Glutamatergic neuron (in vitro differentiated cells): Measurements from ENCODE around the gene ZP2. TPM values are rescaled to one million over a fixed set of nuclear protein-coding genes. Genes with fewer than 3 reads are reported as not detected.
"Not testable (repeated sequence)": the region's sequence is repeated elsewhere in the genome, so short reads cannot be mapped to it uniquely, and the experiment has no call there.

Experiments
- DNase-seq: peaks from one replicate; pipeline ENCODE4 v3.0.0; 2022
- H3K27ac Mint-ChIP-seq: one replicate; pipeline ENCODE4 v1.8.0; 2020; ENCODE audit warnings: mild to moderate bottlenecking, mixed read lengths, inconsistent platforms; ENCODE audit not compliant: unreplicated experiment
- H3K27me3 Mint-ChIP-seq: one replicate; pipeline ENCODE4 v1.8.0; 2020; ENCODE audit warnings: mild to moderate bottlenecking, moderate library complexity, mixed read lengths, inconsistent platforms; ENCODE audit not compliant: unreplicated experiment
- H3K36me3 Mint-ChIP-seq: one replicate; pipeline ENCODE4 v1.8.0; 2020; ENCODE audit warnings: mild to moderate bottlenecking, mixed read lengths, inconsistent platforms; ENCODE audit not compliant: unreplicated experiment
- H3K4me1 Mint-ChIP-seq: one replicate; pipeline ENCODE4 v1.8.0; 2020; ENCODE audit warnings: mild to moderate bottlenecking, low read depth, mixed read lengths, inconsistent platforms; ENCODE audit not compliant: unreplicated experiment
- H3K4me3 Mint-ChIP-seq: one replicate; pipeline ENCODE4 v1.8.0; 2020; ENCODE audit warnings: mild to moderate bottlenecking, mixed read lengths, inconsistent platforms; ENCODE audit not compliant: unreplicated experiment
- H3K9me3 Mint-ChIP-seq: one replicate; pipeline ENCODE4 v1.8.0; 2020; ENCODE audit warnings: mild to moderate bottlenecking, moderate library complexity, mixed read lengths, inconsistent platforms; ENCODE audit not compliant: unreplicated experiment
- total RNA-seq: library from RNA; stranded (reverse); fragmentation: NEBNext Ultra II Directional; extraction: Animal tissue kit (Norgen Biotek cat#: 25700); gene quantifications from one replicate; pipeline ENCODE4 v1.2.1, GENCODE V29; 2021; ENCODE audit not compliant: unreplicated experiment
- TF ChIP-seq, protein P1 (sequence below): fragments of 200-600 bp; sonication (generic); IDR thresholded peaks from one replicate; pipeline ENCODE4 v1.5.0; 2021; ENCODE audit not compliant: partially characterized antibody, unreplicated experiment

ZP2 gene
- total RNA-seq, 1 donor from 2014 or later, result not detected

DNA sequence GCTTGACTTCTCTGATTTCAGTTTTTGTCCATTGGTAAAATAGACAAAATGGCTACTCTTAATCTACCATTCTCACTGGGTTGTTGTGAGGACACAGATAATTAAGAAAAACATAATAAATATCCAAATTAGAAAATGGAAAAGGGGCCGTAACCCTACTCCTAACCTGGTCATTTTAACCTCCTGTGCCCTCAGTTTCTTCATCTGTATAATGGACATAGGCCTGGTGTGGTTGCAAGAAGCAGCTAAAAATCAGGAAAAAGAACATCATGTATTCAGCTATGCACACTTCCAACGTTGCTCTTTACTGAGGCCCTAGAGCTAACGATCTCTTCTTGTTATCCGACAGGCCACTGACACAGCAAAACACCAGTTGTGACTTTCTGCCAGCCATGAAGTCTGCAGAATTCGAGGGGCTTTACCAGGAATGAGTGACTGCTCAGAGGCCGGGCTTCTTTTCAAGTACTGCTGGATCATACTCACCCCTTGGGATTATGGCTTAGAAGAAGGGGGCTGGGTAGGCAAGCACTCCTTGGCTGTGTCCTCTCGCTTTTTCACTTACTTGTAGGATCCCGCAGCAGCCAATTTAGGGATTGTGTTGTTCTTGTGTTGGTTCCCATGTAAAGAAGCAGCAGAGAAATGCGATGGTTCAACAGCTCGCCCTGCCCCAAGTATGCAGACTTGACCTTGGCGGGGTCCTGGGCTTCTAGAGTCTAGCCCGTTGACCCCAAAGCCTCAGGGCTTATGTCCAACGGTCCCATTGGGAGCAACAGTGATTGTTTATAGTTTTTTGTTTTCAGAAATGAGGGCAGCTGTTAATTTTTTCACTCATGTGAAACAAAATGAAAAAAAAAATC, 32.0 kb downstream of the ZP2 start:
- TF ChIP-seq, protein P1, sequence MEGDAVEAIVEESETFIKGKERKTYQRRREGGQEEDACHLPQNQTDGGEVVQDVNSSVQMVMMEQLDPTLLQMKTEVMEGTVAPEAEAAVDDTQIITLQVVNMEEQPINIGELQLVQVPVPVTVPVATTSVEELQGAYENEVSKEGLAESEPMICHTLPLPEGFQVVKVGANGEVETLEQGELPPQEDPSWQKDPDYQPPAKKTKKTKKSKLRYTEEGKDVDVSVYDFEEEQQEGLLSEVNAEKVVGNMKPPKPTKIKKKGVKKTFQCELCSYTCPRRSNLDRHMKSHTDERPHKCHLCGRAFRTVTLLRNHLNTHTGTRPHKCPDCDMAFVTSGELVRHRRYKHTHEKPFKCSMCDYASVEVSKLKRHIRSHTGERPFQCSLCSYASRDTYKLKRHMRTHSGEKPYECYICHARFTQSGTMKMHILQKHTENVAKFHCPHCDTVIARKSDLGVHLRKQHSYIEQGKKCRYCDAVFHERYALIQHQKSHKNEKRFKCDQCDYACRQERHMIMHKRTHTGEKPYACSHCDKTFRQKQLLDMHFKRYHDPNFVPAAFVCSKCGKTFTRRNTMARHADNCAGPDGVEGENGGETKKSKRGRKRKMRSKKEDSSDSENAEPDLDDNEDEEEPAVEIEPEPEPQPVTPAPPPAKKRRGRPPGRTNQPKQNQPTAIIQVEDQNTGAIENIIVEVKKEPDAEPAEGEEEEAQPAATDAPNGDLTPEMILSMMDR, result no peak
- Mint-ChIP-seq H3K9me3 (no peaks in the 10 kb centered on the region), H3K4me1 (no peaks in the 10 kb centered on the region), H3K27me3 (peaks cover 2% of the 10 kb centered on the region), H3K27ac (no peak overlapping the region), H3K36me3 (peaks cover 39% of the 10 kb centered on the region), H3K4me3 (no peak overlapping the region)
- no peak for DNase-seq

DNA sequence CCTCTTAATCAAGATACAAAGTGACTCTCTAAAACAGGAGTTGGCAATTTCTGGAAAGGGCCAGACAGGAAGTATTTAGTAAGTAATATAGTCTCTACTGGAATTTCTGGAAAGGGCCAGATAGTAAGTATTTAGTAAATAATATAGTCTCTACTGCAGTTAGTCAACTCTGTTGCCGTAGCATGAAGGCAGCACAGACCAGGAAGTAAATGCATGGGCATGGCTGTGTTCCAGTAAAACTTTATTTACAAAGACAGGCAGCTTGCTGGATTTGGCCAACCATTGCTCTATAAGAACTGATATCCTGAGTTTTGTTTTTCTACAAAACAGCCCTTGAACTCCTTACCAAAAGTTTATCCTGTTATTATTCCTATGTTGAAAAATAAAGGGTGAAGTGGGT, 36.0 kb downstream of the ZP2 start:
- DNase-seq, result no peak
- Mint-ChIP-seq H3K27ac (no peak overlapping the region), H3K4me1 (no peaks in the 10 kb centered on the region), H3K9me3 (no peaks in the 10 kb centered on the region), H3K27me3 (peaks cover 3% of the 10 kb centered on the region), H3K36me3 (peaks cover 19% of the 10 kb centered on the region), H3K4me3 (no peak overlapping the region)
- TF ChIP-seq, protein P1, result no peak

DNA sequence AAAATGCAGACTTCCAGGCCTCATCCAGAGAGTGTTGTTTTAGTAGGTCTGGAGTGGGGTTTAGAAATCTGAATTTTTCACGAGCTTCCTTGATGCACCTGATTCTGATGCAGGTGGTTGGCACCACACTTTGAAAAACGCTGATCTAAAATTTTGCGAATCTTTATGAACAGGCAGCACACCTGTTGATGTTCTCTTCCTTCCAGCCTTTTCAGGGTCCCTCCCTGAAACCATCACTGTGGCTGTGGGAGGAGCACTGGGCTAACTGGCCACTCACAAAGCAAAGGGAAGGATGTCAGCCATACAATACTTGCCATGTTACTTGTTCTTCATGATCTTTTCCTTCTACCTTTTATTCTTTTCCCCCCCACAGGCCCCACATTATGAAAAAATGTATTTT, 38.7 kb downstream of the ZP2 start:
- Mint-ChIP-seq H3K4me1 (no peaks in the 10 kb centered on the region), H3K27me3 (peaks cover 2% of the 10 kb centered on the region), H3K27ac (no peak overlapping the region), H3K4me3 (no peak overlapping the region), H3K36me3 (peaks cover 5% of the 10 kb centered on the region), H3K9me3 (no peaks in the 10 kb centered on the region)
- DNase-seq, result no peak
- TF ChIP-seq, protein P1, result no peak

DNA sequence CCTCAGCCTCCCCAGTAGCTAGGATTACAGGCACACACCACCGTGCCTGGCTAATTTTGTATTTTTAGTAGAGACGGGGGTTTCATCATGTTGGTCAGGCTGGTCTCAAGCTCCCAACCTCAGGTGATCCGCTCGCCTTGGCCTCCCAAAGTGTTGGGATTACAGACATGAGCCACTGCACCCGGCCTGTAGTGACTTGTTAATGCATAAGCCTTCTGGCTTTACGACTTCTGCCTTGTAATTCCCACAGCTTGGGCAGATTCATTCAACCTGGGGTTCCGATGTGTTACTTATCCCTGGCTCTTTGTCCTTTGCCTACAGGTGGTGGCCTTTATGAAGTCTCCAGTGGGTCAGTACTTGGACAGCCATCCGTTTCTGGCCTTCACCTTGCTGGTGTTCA, 41.3 kb downstream of the ZP2 start:
- H3K4me1 Mint-ChIP-seq, H3K36me3 Mint-ChIP-seq: not testable (repeated sequence)

DNA sequence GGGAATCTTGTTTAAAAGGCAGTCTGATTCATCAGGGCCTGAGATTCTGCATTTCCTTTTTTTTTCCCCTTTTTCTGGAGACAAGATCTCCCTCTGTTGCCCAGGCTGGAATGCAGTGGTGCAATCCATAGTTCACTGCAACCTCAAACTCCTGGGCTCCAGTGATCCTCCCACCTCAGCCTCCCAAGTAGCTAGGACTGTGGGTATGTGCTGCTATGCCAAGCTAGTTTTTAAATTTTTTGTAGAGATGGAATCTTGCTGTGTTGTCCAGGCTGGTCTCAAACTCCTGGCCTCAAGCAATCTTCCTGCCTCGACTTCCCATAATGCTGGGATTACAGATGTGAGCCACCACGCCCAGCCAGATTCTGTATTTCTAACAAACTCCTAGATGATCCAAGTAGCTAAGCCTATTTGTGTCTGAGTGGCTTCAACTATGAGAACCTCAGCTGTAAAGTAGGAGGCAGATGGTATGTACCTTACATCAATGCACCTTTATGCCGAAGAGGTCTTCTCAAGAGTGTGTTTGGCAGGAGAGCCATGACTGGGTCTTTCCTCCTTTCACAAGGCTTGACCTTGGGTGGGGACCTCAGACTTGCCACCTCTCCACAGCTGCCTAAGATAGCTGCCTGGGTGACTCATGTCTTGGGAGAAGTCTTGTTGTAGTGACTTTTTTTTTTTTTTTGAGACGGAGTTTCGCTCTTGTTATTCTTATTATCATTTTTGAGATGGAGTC, 42.0 kb downstream of the ZP2 start:
- Mint-ChIP-seq H3K9me3 (no peaks in the 10 kb centered on the region), H3K4me3 (no peak overlapping the region), H3K27me3 (peaks cover 2% of the 10 kb centered on the region), H3K4me1 (no peaks in the 10 kb centered on the region), H3K27ac (no peak overlapping the region), H3K36me3 (peaks cover 9% of the 10 kb centered on the region)
- TF ChIP-seq, protein P1, result no peak
- DNase-seq, result no peak

More for the DNA sequence above, 41.3 kb downstream of the ZP2 start:
- H3K27me3 Mint-ChIP-seq, DNase-seq, H3K9me3 Mint-ChIP-seq, H3K27ac Mint-ChIP-seq, H3K4me3 Mint-ChIP-seq: not testable (repeated sequence)
